Measurements from ENCODE around the gene SLC7A9. TPM values are rescaled to one million over a fixed set of nuclear protein-coding genes. Genes with fewer than 3 reads are reported as not detected.
"Not testable (repeated sequence)": the region's sequence is repeated elsewhere in the genome, so short reads cannot be mapped to it uniquely, and the experiment has no call there.

SLC7A9 gene
- total and polyA plus RNA-seq, 7 experiments from 2014 or later = 0.24 to 1.1 (median 0.56) TPM; not detected in 2

GRCh38 chr19:32782089-32782488 is 87.5 kb downstream of the SLC7A9 start:
- Mint-ChIP-seq H3K27me3 (peaks cover 0 to 27% (median 6%) of the 10 kb centered on the region in 5 donors), H3K4me1 (peaks cover 3 to 14% (median 9%) of the 10 kb centered on the region in 7 donors), H3K36me3 (peaks cover 7 to 13% (median 12%) of the 10 kb centered on the region in 5 donors), H3K9me3 (peaks cover 6 to 39% (median 22%) of the 10 kb centered on the region in 11 donors)
- DNase-seq; H3K27ac Mint-ChIP-seq; H3K4me3 Mint-ChIP-seq; CTCF ChIA-PET; H3K4me1 ChIP-seq (ENCODE audit: control insufficient read depth in 2 of 2, insufficient read depth in 2 of 2, low read length in 2 of 2); ATAC-seq; H3K27me3 ChIP-seq (ENCODE audit: control insufficient read depth in 2 of 2, insufficient read depth in 2 of 2, low read length in 2 of 2); H3K36me3 ChIP-seq (ENCODE audit: control insufficient read depth in 2 of 3, insufficient read depth in 3 of 3, low read length in 3 of 3); H3K27ac ChIP-seq (ENCODE audit: low read depth, low read length); H3K4me3 ChIP-seq (ENCODE audit: low read length); H3K9me3 ChIP-seq (ENCODE audit: control insufficient read depth in 2 of 3, low read length in 3 of 3); intact Hi-C loops (cut with micrococcal nuclease): not testable (repeated sequence)
- POLR2A ChIA-PET = interaction anchor here (0.6 kb wide), 1 partner anchor 20 kb away, joined by 3 read pairs; no protein-coding TSS in a partner anchor

GRCh38 chr19:32781280-32781679 is 88.3 kb downstream of the SLC7A9 start:
- CTCF ChIA-PET = no interaction called here
- Histone ChIP-seq H3K36me3 (ENCODE audit: control insufficient read depth in 2 of 3, insufficient read depth in 3 of 3, low read length in 3 of 3) (no peaks in the 10 kb centered on the region), H3K4me1 (ENCODE audit: control insufficient read depth in 2 of 2, insufficient read depth in 2 of 2, low read length in 2 of 2) (no peaks in the 10 kb centered on the region), H3K9me3 (ENCODE audit: control insufficient read depth in 2 of 3, low read length in 3 of 3) (peaks cover 0 to 7% (median 0%) of the 10 kb centered on the region in 3 experiments), H3K27ac (ENCODE audit: low read depth, low read length) (no peak overlapping the region), H3K27me3 (ENCODE audit: control insufficient read depth in 2 of 2, insufficient read depth in 2 of 2, low read length in 2 of 2) (no peaks in the 10 kb centered on the region), H3K4me3 (ENCODE audit: low read length) (no peak overlapping the region)
- Mint-ChIP-seq H3K27ac (no peak overlapping the region), H3K4me3 (no peak overlapping the region), H3K9me3 (peaks cover 6 to 35% (median 20%) of the 10 kb centered on the region in 11 donors), H3K27me3 (peaks cover 0 to 25% (median 6%) of the 10 kb centered on the region in 5 donors), H3K4me1 (peaks cover under 1 to 7% (median 3%) of the 10 kb centered on the region in 7 donors), H3K36me3 (peaks cover 4 to 8% (median 8%) of the 10 kb centered on the region in 5 donors)
- intact Hi-C loops (cut with micrococcal nuclease) = no loop called here
- POLR2A ChIA-PET = interaction anchor here (0.6 kb wide), 1 partner anchor 19 kb away, joined by 3 read pairs; no protein-coding TSS in a partner anchor
- ATAC-seq = no peak
- DNase-seq = no peak

Other genes starting within 250 kb of the SLC7A9 start
- 10 to 100 TPM; 23.6 to 44.9 (median 41.2) TPM for gene ANKRD27, start 194.6 kb downstream of the SLC7A9 start, total RNA-seq
- 10 to 100 TPM; 12.3 to 20.4 TPM for gene ANKRD27, start 194.6 kb downstream of the SLC7A9 start, polyA plus RNA-seq
- under 1 TPM; 0.13 to 0.30 (median 0.24) TPM for gene RGS9BP, start 193.9 kb downstream of the SLC7A9 start, total RNA-seq
- not detected for gene RGS9BP, start 193.9 kb downstream of the SLC7A9 start, polyA plus RNA-seq
- gene NUDT19, start 177.9 kb downstream of the SLC7A9 start, total RNA-seq = 10 to 100 TPM in 2 of 5 experiments, 1 to 10 TPM in 3; 8.4 to 17.0 (median 9.0) TPM
- gene NUDT19, start 177.9 kb downstream of the SLC7A9 start, polyA plus RNA-seq = 1 to 10 TPM; 2.4 to 2.9 TPM
- gene TDRD12, start 150.0 kb downstream of the SLC7A9 start, total RNA-seq = 1 to 10 TPM in 2 of 5 experiments, under 1 TPM in 3; 0.17 to 3.6 (median 0.92) TPM
- gene TDRD12, start 150.0 kb downstream of the SLC7A9 start, polyA plus RNA-seq = under 1 TPM in 1 of 2 donors, not detected in 1; 0.43 TPM
- 10 to 100 TPM in 3 of 5 experiments, 1 to 10 TPM in 2; 7.4 to 22.4 (median 20.1) TPM for gene CEP89, start 102.2 kb upstream of the SLC7A9 start, total RNA-seq
- 10 to 100 TPM in 1 of 2 donors, 1 to 10 TPM in 1; 9.6 to 12.4 TPM for gene CEP89, start 102.2 kb upstream of the SLC7A9 start, polyA plus RNA-seq
- gene FAAP24, start 102.5 kb upstream of the SLC7A9 start, total RNA-seq = 1 to 10 TPM in 4 of 5 experiments, under 1 TPM in 1; 0.71 to 7.2 (median 2.5) TPM
- 1 to 10 TPM; 2.3 to 3.9 TPM for gene FAAP24, start 102.5 kb upstream of the SLC7A9 start, polyA plus RNA-seq
- gene RHPN2, start 195.1 kb upstream of the SLC7A9 start, total RNA-seq = under 1 TPM in 3 of 5 experiments, not detected in 2; 0.16 to 0.58 (median 0.34) TPM
- gene RHPN2, start 195.1 kb upstream of the SLC7A9 start, polyA plus RNA-seq = 1 to 10 TPM in 1 of 2 donors, under 1 TPM in 1; 0.21 to 2.6 TPM
- gene GPATCH1, start 211.4 kb upstream of the SLC7A9 start, total RNA-seq = 10 to 100 TPM; 11.2 to 20.0 (median 14.4) TPM
- 10 to 100 TPM in 1 of 2 donors, 1 to 10 TPM in 1; 4.6 to 10.6 TPM for gene GPATCH1, start 211.4 kb upstream of the SLC7A9 start, polyA plus RNA-seq

Data from naive thymus-derived CD4-positive, alpha-beta T cell (primary cell).